ENCODE results near the gene UCK2.
A peak's percentile ranks its signal among the peaks of the same experiment; 100 is the strongest.

UCK2 gene

DNA sequence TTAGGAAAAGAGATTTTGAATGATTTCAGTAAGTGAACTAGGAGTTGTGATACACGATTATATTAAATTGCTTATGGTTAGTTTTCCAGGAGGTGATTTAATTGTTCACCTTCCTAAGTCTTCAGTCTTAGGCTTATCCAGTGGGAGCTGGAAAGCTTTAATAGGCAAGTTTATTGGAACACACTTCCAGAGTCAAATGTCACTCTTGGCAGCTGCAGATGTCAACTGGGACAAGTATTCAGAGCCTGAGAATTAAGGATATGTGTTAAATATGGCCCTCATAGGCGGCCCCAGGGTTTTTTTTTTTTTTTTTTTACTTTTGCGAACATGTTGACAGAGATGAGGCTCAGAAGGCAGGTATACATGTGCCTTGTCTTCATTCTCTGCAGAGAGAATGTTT lies 29.2 kb downstream of the UCK2 start:
- DNase-seq, result no peak

DNA sequence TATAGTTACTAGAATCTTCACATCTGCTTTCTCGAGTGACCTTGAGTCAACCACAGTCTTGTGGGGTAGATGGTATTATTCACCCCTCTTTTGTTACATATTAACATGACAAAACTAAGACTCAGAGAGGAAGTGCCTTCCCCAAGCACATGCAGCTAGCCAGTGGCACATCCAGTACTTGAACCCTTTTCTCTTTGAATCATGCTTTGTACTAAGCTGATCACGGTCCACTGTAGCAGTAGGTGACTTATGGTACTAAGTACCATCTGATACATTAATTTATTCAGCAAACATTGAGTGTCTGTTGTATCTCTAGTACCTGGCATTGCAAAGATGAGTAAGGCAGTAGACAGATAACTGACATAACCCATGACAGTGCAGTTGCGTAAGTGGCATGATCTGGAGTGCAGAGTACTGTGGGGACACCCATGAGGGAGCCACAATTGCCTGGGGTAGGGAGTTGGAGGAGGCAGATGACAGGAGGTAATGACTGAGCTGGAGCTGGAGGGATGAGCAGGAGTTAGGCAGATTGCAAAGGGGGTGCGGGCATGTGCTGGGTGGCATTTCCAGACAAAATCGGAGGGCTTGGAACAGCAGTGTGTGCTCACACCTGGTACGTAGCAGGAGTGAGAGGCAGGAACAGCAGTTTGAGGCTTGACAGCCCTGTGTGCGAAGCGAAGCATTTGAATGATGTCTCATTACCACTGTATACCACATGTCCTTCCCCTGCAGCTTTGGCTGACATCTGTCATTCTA lies 29.8 kb downstream of the UCK2 start:
- DNase-seq, result no peak

- no peak for DNase-seq
These were observed 31.0 kb downstream of the UCK2 start for GRCh38 chr1:165858364-165858823.

DNA sequence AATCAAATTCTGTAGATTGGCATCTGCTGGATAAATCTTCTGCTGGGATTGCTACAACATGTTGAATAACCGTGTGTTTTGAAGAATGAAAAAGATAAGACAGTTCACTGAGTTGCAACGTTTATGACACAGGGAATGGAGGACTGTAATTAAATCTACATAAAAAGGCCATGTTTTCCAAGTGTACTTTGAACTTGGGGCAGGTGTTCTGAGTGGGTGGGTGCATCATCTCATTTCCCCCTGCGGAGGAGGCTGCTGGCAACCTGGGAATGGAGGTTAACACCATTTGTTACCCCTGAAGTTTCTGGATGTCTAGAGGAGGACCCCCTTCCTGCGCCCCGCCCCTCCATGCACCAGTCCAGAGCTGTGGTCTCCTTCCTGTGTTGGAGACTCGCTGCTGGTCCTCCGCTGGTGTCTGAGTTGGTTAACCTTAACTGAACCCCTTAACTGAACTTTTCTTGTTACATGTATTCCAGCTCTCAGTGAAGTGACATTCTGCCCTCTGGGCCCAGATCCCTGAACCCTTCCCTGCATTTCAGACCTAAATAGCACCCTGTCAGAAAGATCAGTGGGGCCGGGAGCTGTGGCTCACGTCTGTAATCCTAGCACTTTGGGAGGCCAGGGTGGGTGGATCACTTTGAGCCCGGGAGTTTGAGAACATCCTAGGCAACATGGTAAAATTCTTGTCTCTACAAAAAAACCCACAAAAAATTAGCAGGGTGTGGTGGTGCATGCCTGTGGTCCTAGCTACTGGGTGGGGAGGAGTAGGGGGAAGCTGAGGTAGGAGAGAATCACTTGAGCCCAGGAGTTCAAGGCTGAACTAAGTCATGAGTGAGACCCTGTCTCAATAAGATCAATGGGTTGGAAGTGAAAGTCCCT lies 31.8 kb downstream of the UCK2 start:
- DNase-seq, result no peak

DNA sequence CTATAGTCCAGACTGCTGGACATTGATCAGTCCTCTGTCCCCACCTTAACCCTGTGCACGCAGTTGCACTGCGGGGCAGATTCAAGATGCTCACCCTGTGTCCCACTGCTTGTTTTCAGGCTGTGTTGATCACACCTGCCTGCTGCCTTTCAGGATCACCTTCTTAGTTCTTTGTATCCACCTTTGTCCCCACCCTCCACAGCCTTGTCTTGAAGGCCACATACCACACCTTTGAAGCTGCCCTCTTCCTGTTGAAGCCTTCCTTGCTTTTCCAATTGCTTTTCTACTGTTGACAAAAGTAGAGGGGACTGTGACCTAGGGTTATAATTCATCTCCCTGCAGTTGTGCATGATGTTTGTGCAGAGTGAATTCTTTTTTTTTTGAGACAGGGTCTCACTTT lies 32.7 kb downstream of the UCK2 start:
- no peak for DNase-seq

- DNase-seq, result no peak
These were observed 34.5 kb downstream of the UCK2 start for GRCh38 chr1:165861911-165862310.

- DNase-seq, result no peak
These were observed 35.0 kb downstream of the UCK2 start for GRCh38 chr1:165862448-165862847.

DNA sequence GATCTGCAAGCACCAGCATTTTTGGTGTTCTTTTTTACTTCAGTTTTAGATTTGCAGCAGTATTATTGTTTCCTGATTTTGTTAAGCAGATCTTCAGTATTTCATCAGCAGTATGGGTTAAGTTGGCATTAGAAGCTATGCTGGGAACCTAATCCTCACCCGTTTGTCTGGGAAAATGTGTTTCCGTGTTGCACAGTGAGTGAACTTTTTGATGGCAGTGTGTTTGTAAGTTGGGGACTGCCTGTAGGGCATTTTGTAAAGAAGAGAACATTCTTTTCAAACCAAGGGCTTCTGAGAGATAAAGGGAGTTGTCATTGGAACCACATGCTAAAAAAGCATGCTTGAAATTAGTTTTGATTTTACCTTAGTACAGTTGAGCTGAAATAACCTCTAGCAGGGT lies 35.9 kb downstream of the UCK2 start:
- no peak for DNase-seq

DNA sequence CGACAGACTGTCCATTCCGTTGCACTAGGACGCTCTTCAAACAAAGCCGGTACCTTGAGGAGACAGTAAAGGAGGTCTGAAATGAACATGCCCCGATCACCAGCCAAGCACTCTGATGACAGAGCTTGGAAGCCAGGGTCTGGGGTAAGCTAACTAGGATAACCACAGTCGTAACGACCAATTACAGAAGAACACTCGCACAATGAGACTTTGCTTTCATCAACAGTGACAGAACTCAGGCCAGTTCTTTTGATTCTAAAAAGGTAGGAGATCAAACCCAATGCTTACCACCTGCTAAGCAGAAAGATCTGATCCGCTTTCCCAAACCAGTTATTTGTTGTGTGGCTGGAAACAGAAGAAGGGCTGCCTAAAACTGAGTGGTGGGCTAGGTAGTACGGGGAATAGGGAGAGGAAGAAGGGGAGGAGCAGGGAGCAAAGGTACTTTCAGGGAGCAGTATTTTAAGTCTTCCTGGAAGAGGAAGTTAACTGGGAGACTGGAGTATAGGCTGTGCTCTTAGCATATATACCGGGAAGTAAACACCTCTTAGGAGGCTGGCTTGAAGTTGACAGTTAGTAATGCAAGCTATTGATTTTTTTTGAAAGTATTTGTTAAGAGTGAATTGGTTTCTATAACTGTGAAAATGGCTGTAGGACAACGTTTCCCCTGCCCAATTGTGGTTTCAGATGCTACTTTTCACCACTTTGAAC lies 38.4 kb downstream of the UCK2 start:
- no peak for DNase-seq

DNA sequence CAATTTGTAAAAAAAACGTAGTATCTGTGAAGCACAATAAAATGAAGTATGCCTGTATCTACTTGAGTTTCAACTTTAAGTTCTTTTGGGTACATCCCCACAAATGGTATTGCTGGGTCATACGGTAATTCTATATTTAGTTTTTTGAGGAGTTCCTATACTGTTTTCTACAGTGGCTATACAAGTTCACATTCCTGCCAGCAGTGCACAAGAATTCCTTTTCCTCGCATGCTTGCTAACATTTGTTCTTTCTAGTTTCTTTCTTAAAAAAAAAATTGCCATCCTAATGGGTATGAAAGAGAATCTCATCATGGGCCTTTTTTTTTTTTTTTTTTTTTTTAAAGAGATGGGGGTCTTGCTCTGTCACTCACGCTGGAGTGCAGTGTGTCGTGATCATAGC lies 41.9 kb downstream of the UCK2 start:
- no peak for DNase-seq

DNA sequence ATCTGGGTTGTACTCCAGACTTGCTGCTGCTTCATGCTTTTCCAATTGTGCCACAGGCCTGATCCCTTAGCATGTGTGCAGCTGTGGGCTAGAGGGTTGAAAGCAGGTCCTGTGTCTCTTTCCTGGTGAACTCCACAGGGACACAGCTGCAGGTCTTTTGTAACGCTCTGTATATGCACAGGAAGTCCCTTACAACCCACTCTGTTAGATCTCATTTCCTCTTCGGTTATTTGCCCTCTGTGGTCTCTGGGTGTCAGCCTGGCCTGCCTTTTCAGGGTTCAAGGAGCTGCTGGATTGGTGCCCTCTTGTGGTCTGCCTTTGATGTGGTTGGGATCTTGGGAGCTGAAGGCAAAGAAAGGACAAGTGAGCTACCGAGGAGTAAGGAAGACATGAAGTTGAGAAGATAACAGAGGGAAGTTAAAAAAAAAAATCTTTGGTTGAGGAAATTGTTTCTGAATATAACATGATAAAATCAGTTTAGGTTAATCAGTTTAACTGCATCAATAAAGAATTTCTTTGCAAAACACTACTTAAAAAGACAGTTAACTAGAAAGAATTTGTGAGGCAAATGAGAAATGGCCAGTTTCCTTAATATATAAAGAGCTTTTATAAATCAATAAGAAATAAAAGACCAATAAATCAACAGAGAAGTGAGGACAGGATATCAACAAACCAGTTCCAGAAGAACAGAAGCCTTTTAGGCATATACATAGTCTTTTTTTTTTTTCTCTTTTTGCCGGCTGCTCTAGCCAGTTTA lies 44.1 kb downstream of the UCK2 start:
- DNase-seq, result peak; percentile 15

DNA sequence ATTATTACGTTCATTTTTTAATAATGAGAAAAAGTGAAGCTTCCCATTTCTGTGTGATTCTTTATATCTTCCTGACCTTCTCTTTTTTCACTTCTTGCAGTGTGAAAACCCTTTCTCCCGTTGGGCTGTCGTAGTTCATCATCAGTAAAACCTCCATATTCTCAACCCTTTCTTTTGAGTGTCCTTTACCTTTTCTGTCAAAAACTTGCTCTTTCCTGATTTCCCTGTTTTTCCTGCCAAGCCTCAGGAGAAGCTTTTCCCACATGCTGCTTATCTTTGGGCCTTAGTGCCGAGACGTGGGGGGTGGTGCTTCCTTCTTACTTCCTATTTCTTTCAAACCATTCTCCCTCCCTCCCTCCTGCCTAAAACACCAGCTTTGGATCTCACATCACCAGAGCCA lies 46.1 kb downstream of the UCK2 start:
- no peak for DNase-seq

GRCh38 chr1:165874643-165875042 lies 47.2 kb downstream of the UCK2 start:
- DNase-seq, result no peak

GRCh38 chr1:165875171-165875570 lies 47.8 kb downstream of the UCK2 start:
- DNase-seq, result no peak

GRCh38 chr1:165875604-165876003 lies 48.2 kb downstream of the UCK2 start:
- no peak for DNase-seq

GRCh38 chr1:165876121-165876520 lies 48.7 kb downstream of the UCK2 start:
- DNase-seq, result no peak

DNA sequence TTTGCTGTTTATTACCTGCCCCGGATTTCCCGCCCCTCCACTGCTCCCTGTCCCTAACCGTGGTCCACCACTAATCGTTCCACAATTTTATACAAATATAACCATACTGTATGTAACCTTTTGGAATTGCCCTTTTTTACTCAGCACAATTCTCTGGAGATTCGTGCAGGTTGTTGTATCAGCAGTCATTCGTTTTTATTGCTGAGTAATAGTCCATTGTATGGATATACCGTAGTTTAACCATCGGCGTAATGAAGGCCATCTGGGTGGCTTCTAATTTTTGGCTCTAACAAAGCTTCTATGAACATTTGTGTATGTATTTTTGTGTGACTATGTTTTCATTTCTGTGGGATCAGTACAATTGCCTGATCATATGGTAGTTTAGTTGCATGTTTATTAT lies 50.0 kb downstream of the UCK2 start:
- no peak for DNase-seq

- DNase-seq, result no peak
These were observed 50.6 kb downstream of the UCK2 start for GRCh38 chr1:165877940-165878556.

DNA sequence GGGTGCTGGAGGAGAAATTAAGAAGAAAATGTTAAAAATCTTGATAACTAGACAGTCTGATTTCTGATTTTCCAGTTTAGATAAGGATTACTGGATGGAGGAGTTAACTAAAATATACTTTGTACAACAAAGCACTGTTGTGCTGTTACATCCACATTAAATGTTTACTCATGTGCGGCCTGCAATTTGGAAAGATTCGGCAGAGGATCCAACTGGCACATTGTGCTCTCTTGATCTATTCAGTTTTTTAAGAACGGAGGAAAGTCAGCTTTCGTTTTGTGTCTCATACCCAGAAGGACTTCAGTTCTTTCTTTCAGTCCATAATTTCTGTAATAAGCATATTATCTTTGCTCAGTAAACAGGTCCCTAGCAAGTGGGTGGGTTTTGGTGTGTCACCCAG lies 52.5 kb downstream of the UCK2 start:
- no peak for DNase-seq

DNA sequence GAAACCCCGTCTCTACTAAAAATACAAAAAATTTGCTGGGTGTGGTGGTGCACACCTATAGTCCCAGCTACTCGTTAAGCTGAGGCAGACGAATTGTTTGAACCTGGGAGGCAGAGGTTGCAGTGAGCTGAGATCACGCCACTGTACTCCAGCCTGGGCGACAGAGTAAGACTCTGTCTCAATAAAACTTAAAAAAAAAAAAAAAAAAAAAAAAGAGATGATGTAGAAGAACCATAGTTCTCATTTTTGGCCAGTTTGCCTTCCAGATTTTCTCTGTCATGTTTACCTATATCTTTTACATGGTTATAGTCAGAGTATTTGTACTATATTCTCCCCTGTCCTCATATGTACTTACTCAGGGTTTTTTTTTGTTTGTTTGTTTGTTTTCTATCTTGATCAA lies 53.6 kb downstream of the UCK2 start:
- no peak for DNase-seq

- no peak for DNase-seq
These were observed 54.9 kb downstream of the UCK2 start for GRCh38 chr1:165882168-165882837.

- no peak for DNase-seq
These were observed 55.6 kb downstream of the UCK2 start for GRCh38 chr1:165883056-165883455.

All from activated T-cell treated with anti-CD3 and anti-CD28 coated beads for 4 hours (primary cell).